IPS DF 19.7 (cell line): ENCODE data around the gene MS4A15.
A peak's percentile ranks its signal among the peaks of the same experiment; 100 is the strongest.
"Not testable (repeated sequence)": the region's sequence is repeated elsewhere in the genome, so short reads cannot be mapped to it uniquely, and the experiment has no call there.

Experiments
- DNase-seq: peaks from one replicate; pipeline ENCODE4 v3.0.0-alpha.2; 2013; ENCODE audit warnings: low read depth, low spot score

The MS4A15 gene, protein sequence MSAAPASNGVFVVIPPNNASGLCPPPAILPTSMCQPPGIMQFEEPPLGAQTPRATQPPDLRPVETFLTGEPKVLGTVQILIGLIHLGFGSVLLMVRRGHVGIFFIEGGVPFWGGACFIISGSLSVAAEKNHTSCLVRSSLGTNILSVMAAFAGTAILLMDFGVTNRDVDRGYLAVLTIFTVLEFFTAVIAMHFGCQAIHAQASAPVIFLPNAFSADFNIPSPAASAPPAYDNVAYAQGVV

DNA sequence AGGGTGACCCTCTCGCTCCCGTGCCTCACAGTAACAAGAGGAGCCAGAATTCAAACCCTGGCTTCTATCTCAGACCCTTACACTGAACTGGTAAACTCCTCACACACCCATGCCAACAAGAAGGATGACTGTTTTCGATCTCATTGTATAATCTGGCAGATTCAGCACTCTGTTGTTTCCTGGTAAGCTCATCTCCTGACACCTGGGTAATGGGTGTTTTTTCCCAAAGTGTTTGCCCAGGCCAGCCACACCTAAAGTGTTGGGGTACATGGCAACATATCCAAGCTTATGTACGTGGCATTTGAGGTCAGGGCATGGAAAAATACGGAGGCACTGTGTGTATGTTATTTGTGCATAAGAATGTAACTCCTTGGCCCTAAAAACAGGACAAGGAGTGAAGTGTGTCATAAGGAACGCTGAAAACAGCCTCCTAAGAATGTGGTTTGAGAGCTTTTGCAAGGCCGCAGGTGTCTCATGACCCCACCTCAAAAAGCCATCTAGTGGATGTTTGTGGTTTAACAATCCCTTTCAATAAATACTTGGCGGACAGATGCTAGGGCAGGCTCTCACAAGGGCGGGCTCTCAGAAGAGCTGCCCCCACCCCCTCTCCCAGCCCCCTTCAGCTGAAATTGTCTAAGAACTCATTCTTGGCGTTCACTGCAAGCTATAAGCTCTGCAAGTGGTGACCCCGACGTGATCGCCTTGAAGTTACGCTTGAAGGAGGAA lies at the start of gene MS4A15:
TSS of gene MS4A15 (plus strand) at position 561 of the 726 bp plus-strand sequence. CDS start 6,867 bp downstream, outside the sequence.
- no peak for DNase-seq

DNA sequence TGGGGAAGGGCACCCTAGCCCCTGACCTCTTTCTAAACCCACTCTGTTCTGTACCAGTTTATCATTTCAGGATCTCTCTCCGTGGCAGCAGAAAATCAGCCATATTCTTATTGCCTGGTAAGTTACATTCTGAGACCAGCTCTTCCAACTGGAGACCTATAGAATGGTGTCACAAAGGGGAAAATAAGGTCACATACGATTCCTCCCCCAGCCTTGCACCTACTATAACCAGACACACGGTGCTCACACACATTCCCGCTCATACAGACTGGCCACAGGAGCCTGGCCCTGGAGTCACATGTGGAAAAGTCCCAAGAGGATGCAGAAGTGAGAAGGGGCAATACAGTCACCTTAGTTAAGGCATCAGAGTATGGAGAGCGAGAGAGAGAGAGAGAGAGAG lies 49.7 kb upstream of the MS4A15 start:
- no peak for DNase-seq

DNA sequence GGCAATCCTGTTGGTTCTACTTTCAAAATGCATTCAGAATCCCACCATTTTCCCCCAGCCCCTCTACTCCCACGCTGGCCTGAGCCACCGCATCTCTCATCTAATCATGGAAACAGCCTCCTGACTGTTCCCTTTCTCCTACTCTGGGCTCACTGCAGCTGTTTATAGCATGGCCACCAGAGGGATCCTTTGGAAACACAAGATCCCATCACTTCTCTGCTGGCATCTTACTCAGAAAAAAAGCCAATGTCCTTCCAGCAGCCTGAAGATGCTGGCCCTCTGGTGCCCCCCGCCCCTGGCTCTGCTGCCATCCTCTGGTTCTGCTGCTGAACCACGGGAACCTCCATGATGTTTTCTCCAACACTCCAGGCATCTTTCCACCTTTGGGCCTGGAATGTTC lies 46.2 kb upstream of the MS4A15 start:
- peak; percentile 25 for DNase-seq

DNA sequence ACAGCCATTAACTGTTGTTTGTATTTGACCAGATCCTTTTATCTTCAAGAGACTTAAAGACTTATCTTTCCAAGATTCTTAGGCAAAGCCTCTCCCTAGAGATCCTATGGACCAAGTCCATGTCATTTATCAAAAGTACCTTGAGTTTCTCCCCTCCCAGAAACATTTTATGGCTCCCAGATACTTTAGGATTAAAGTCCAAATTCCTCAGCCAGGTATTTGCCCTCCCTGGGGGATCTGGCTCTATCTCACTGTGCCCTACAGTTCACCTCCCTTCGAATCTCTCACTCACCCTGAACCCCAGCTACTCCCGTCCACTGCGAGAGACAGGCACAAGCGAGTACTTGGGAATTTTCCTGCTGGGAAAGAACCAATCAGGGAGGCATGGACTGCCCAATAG lies 45.4 kb upstream of the MS4A15 start:
- no peak for DNase-seq

- not testable (repeated sequence) for DNase-seq
These were observed 43.2 kb upstream of the MS4A15 start for GRCh38 chr11:60713423-60713822.

DNA sequence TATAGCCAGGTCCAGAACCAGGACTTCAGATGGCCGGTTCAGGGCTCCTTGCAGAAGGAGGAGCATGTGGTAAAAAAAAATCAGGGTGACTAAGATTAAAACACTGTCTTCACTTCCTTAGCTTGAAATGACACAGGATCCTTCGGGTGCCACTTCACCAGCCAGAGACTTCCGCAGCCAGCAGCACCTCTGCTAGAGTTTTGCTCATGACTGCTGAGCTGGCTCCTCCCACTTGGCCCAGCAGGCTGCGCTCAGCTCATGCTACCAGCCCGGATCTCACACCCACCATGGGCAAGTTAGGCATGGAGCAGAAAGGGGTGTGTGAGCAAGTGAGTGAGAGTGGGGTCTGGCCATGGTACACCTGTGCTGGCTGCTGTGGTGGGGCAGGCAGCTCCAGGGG lies 38.7 kb upstream of the MS4A15 start:
- no peak for DNase-seq

DNA sequence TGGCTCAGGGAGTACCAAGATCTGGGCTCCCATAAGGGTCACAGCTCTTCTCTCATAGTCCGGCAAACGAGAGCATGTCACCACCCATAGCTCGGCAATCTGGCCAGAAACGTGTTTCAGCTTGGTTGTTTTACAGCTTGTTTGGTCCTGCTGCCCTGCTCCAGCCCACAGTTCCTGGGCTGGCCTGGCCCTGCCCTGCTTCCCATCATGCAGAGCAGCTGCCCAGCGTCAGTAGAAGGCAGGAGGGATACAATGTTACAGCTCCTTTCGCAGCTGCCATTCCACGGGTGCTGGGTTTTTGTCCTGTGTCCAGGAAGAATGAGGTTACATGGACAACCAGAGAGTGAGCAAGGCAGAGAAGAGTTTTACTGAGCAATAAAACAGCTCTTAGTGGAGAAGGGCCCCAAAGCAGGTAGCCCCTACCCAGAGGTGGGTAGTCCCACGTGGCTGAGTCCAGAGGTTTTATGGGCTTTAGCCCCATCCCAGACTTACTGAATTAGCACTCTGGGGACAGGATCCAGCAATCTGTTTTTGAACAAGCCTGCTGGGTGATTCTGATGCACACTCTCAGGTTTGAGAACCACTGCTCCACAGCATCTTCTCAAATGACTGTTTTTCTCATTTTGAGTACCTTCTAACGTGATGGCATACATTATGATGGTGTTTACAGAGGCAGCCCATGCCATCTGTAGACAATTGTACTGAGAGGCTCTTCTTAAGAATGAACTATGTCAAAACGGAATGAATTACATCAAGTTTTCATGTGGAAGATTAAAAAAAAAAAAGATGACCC lies 37.9 kb upstream of the MS4A15 start:
- no peak for DNase-seq

DNA sequence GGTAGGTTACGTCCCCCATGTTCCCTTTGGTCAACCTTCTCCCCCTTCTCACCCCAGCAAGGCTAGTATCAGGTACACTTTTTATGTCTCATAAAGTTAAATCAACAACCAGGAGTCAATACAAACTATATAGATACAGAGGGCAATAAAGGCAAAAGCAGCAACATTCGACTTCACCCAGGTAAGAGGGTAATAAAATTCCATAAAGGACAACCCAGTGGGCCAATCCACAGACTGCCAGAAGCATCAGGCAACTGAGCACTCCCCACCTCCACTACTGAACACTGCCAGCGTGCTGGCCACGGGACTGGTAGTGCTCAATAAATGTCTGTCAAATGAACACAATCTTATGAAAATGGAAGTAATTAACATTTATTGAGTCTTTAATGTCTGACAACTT lies 37.3 kb upstream of the MS4A15 start:
- DNase-seq, result no peak

DNA sequence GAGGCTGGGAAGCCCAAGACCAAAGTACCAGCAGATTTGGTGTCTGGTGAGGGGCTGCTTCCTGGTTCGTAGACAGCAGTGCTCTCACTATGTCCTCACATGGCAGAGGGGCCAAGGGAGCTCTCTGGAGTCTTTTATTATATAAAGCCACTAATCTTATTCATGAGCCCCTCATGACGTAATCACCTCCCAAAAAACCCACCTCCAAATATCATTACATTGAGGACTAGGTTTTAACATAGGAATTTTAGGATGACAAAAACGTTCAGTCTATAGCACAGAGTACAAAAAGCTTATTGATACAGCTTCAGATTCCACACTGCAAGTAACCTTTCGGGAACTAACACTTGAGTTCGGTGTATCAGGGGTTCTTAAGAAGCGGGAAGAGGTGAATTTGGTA lies 36.2 kb upstream of the MS4A15 start:
- no peak for DNase-seq

DNA sequence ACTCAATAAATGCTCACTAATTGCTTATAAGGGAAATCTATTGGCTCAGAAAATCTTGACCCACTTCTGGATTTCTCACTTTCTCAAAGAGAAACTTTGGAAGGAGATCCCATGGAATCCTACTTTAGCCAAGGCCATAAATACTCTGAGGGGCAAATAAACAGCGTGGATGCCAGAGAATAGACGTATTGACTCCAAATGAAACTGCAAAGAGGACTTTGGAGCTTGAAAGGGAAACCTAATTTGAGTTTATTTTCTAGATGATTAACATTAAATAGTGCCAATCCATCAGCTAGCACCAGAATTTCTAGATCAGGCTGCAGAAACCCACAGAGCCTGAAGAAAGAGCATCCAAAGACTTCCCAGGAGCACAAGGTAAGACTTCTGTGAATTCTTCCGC lies 32.2 kb upstream of the MS4A15 start, which contains the start of gene MS4A18:
TSS of gene MS4A18 (plus strand) at position 301 of the 400 bp plus-strand sequence.
- DNase-seq, result no peak

DNA sequence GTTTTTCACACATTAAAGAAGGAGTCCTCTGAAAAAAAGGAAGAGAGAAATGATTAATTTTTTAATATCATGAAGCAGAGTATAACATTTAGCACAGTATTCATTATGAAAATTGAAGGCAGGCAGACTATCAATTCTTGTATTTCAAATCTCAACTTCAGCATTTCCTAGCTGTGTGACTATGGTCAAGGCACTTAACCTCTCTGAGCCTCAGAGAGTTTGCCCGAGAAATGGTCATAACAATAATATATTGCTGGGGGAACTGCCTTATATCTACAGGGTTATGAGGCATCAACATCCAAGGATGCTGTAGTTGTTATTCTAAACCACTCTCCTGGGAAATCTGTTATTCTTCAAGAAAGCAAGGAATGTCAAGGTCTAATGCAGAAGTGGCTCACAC lies 31.1 kb upstream of the MS4A15 start:
- DNase-seq, result no peak

DNA sequence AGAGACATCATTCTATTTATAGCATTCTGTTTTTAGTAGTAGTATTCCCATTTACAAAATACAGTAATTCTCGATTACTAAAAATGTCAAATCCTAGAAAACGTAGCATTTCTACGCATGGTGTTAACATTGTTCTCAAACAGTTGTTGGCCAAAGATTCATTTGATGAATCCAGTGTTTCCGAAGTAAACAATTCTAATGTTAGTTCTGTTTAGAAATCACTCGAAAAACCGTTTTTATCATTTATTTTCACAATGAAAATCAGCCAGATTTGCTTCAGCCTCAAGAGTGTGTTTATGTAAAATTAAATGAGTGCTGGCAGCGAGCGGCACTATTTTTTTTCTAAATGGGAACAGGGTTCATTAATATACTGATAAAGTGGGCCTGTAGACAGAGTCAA lies 25.1 kb upstream of the MS4A15 start:
- DNase-seq, result no peak

DNA sequence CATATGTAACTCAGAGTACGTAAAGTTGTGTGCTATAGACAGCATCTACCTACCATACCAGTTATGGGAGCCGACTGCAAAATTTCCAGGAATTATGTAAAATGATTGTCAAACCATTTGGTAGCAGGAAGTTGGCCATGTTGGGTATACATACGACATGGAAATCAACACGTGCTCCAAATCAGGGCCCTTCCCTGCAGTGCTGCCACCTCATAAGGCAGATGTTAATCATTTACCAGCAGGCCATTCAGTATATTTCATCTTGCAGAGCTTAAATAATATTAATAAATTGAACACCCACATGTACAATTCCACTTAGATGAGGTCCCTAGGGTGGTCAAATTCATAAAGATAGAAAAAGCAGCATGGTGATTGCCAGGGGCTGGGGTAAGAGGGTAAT lies 22.4 kb upstream of the MS4A15 start:
- DNase-seq, result no peak

- no peak for DNase-seq
These were observed 17.6 kb upstream of the MS4A15 start for GRCh38 chr11:60739114-60739513.

GRCh38 chr11:60740573-60740972 lies 16.1 kb upstream of the MS4A15 start:
- no peak for DNase-seq

- DNase-seq, result no peak
These were observed 15.2 kb upstream of the MS4A15 start for GRCh38 chr11:60741421-60741820.

GRCh38 chr11:60743058-60743457 lies 13.6 kb upstream of the MS4A15 start:
- no peak for DNase-seq

GRCh38 chr11:60744114-60744513 lies 12.6 kb upstream of the MS4A15 start:
- DNase-seq, result no peak

DNA sequence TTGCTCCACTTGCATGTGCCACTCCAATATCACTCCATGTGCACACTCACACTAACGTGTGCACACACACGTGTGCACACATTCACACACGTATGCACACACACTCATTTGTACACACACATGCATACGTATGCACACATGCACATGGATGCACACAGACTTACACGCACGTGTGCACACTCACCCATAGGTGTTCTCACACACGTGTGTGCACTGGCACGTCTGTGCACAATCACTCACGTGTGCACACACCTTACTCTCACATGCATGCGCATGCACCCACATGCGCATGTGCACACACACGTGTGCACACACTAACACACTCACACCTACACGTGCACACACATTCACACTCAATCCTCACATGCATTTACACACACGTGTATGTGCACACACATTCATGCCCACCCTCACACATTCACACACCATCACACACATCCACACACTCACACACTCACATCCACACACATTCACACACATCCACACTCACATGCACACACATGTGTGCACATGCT lies 9.3 kb upstream of the MS4A15 start:
- no peak for DNase-seq

- DNase-seq, result no peak
These were observed 8.4 kb upstream of the MS4A15 start for GRCh38 chr11:60748225-60748624.

DNA sequence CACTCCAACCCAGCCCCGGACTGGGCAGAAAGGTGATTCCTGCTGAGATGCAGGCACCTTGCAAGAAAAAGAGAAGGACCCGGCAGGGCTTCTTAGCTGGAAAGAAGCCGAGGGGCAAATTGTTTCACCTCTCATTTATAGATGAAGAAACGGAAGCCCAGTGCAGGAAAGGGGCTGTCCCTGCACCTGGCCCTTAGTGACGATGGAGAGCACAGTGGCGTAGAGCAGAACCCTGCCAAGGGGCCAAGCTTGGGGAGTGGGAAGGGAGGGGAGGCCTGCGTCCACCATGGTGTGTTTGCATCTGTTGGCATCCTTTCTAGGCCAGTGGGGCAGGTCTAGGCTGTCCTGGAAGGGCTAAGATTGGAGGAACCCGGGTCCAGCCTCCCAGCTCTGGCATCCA lies 7.8 kb upstream of the MS4A15 start:
- no peak for DNase-seq

GRCh38 chr11:60750911-60751310 lies 5.8 kb upstream of the MS4A15 start:
- DNase-seq, result no peak
